Thyroid gland (tissue), 4 donors: ENCODE data around the gene MTA1. TPM values are rescaled to one million over a fixed set of nuclear protein-coding genes. Genes with fewer than 3 reads are reported as not detected.

ENCODE experiments used
- DNase-seq, 2 donors: peaks; one replicate each; pipeline ENCODE4 v3.0.0-alpha.2; 2019
- H3K27ac ChIP-seq, 3 donors: fragments of 200-600 bp; sonication (generic); 1 replicate in 2 of 3; 2 replicates in 1 of 3; pipeline ENCODE4 v1.5.1; 2016 to 2019; ENCODE audit warnings: mild to moderate bottlenecking in 1 of 3, moderate library complexity in 1 of 3
- H3K27me3 ChIP-seq: fragments of 200-600 bp; sonication (generic); one replicate; pipeline ENCODE4 v1.5.1; 2019
- H3K36me3 ChIP-seq, 2 donors: fragments of 200-600 bp; sonication (generic); one replicate each; pipeline ENCODE4 v1.5.1; 2016 to 2019
- H3K4me1 ChIP-seq, 2 donors: fragments of 200-600 bp; sonication (generic); one replicate each; pipeline ENCODE4 v1.5.1; 2017 to 2019
- H3K4me3 ChIP-seq, 3 donors: fragments of 200-600 bp; sonication (generic); replicated peaks in 1 of 3; 1 replicate in 2 of 3; 2 replicates in 1 of 3; pipeline ENCODE4 v1.5.1; 2016; ENCODE audit warnings: mild to moderate bottlenecking in 1 of 3
- H3K9me3 ChIP-seq: fragments of 200-600 bp; sonication (generic); one replicate; pipeline ENCODE4 v1.5.1; 2017
- CTCF ChIP-seq, 6 experiments: fragments of 200-600 bp in 3 of 6; fragments of 450-650 bp in 3 of 6; sonication (generic) in 3 of 6; IDR thresholded peaks; one replicate each; pipeline ENCODE4 v1.5.1; 2016 to 2019; ENCODE audit warnings: antibody characterized with exemption in 6 of 6, mild to moderate bottlenecking in 2 of 6, inconsistent platforms in 1 of 6, moderate library complexity in 1 of 6
- POLR2A ChIP-seq, 2 donors: fragments of 450-650 bp; IDR thresholded peaks; one replicate each; pipeline ENCODE4 v1.6.1; 2017; ENCODE audit warnings: antibody characterized with exemption in 2 of 2, mild to moderate bottlenecking in 2 of 2, moderate library complexity in 1 of 2
- WGBS, 2 donors: methylation state at CpG; one replicate each; pipeline ENCODE4 v1.1.5; 2017; 5-methylcytosine and 5-hydroxymethylcytosine counted together
- intact Hi-C: fragments of 100-400 bp; cut with DNase I; formaldehyde crosslinking; loops from one replicate; pipeline ENCODE4 v1.15.1; 2023
- total RNA-seq, 4 donors: library from RNA; depleted of rRNA; stranded (reverse); fragments of >200 nt; gene quantifications; one replicate each; pipeline ENCODE4 v1.2.3, GENCODE V29; 2016

Gene MTA1
- total RNA-seq, 4 donors from 2014 or later = 66.2 to 111 (median 90.0) TPM

GRCh38 chr14:105447651-105448640, 28.3 kb downstream of the MTA1 start:
- H3K27ac ChIP-seq = no peak overlapping the region

GRCh38 chr14:105448706-105449111, 29.1 kb downstream of the MTA1 start:
- no peak overlapping the region for H3K4me3 ChIP-seq
- H3K27me3 ChIP-seq = no peaks in the 10 kb centered on the region
- H3K27ac ChIP-seq = no peak overlapping the region
- no peaks in the 10 kb centered on the region for H3K9me3 ChIP-seq
- TF ChIP-seq POLR2A (IDR thresholded peaks at IDR 0.05) (no peak), CTCF (IDR thresholded peaks at IDR 0.05) (peak; percentile 75 to 97 (median 91))
- H3K4me1 ChIP-seq = peaks cover 3 to 9% of the 10 kb centered on the region in 2 donors
- intact Hi-C loops = loop anchor here (5.0 kb wide), 1 partner anchor 44 kb away; the partner anchor contains the start of gene TEDC1
- 7 to 36% methylated on average over 6 to 7 of the region's 16 CpGs for WGBS, 2 donors
- DNase-seq = peak; percentile 68 to 75
- peaks cover 13 to 24% of the 10 kb centered on the region in 2 donors for H3K36me3 ChIP-seq

More at GRCh38 chr14:105447651-105448640, 28.3 kb downstream of the MTA1 start:
- TF ChIP-seq POLR2A (IDR thresholded peaks at IDR 0.05) (no peak), CTCF (IDR thresholded peaks at IDR 0.05) (no peak)
- H3K36me3 ChIP-seq = peaks cover 13 to 20% of the 10 kb centered on the region in 2 donors
- no peaks in the 10 kb centered on the region for H3K9me3 ChIP-seq
- intact Hi-C loops = loop anchor here (5.0 kb wide), 1 partner anchor 44 kb away; the partner anchor contains the start of gene TEDC1
- H3K27me3 ChIP-seq = no peaks in the 10 kb centered on the region
- H3K4me1 ChIP-seq = peaks cover 3 to 9% of the 10 kb centered on the region in 2 donors
- WGBS, 2 donors = 86 to 92% methylated on average over 8 to 20 of the region's 31 CpGs
- DNase-seq = no peak
- no peak overlapping the region for H3K4me3 ChIP-seq

GRCh38 chr14:105449276-105450122, 29.9 kb downstream of the MTA1 start:
- no peak overlapping the region for H3K4me3 ChIP-seq
- no peaks in the 10 kb centered on the region for H3K9me3 ChIP-seq
- no peak overlapping the region for H3K27ac ChIP-seq
- H3K4me1 ChIP-seq = peaks cover 3 to 9% of the 10 kb centered on the region in 2 donors
- TF ChIP-seq CTCF (IDR thresholded peaks at IDR 0.05) = no peak
- 82 to 93% methylated on average over 10 to 41 of the region's 47 CpGs for WGBS, 2 donors
- peaks cover 19 to 29% of the 10 kb centered on the region in 2 donors for H3K36me3 ChIP-seq
- H3K27me3 ChIP-seq = no peaks in the 10 kb centered on the region
- intact Hi-C loops = loop anchor here (5.0 kb wide), 1 partner anchor 43 kb away; the partner anchor contains the start of gene TEDC1
- DNase-seq = no peak

GRCh38 chr14:105450123-105450505, 30.5 kb downstream of the MTA1 start:
- Histone ChIP-seq H3K27ac (no peak overlapping the region), H3K36me3 (peaks cover 19 to 34% of the 10 kb centered on the region in 2 donors), H3K4me3 (no peak overlapping the region), H3K9me3 (no peaks in the 10 kb centered on the region), H3K27me3 (no peaks in the 10 kb centered on the region), H3K4me1 (peaks cover 3 to 9% of the 10 kb centered on the region in 2 donors)
- 88 to 96% methylated on average over 19 to 22 of the region's 22 CpGs for WGBS, 2 donors
- DNase-seq = no peak
- intact Hi-C loops = no loop called here
- TF ChIP-seq CTCF (IDR thresholded peaks at IDR 0.05) (no peak), POLR2A (IDR thresholded peaks at IDR 0.05) (no peak)
